T47D (cell line): Measurements from ENCODE around the gene DEFB132.

Source experiments
- DNase-seq, 2 experiments: peaks; one replicate each; pipeline versions ENCODE4 v3.0.0 to v3.0.0-alpha.2; 2011 to 2012; ENCODE audit warnings: low read depth in 1 of 2, low spot score in 1 of 2
- JUND ChIP-seq: IDR thresholded peaks from 2 replicates; pipeline ENCODE4 v1.6.1; 2012; ENCODE audit warnings: low read depth
- in situ Hi-C: cut with HindIII; loops from 2 replicates; pipeline ENCODE4 v1.10.0; 2016; ENCODE audit warnings: low sequenced_read_pairs, low pct_unique_long_range_greater_than_20kb

Gene DEFB132

GRCh38 chr20:290084-290831, 32.7 kb downstream of the DEFB132 start, which contains the start of gene C20orf96:
TSS of gene C20orf96 (minus strand) at chr20:290750. CDS start at chr20:290610, 140 bp downstream.
- no peak for TF ChIP-seq JUND
- in situ Hi-C loops, result no loop called here
- peak; percentile 86 to 97 for DNase-seq

- TF ChIP-seq JUND, result no peak
- in situ Hi-C loops, result no loop called here
- DNase-seq, result no peak
Observed at GRCh38 chr20:294602-295001, 37.1 kb downstream of the DEFB132 start.

- no peak for TF ChIP-seq JUND
- in situ Hi-C loops, result no loop called here
- no peak for DNase-seq
Observed at GRCh38 chr20:295804-296203, 38.3 kb downstream of the DEFB132 start.

- in situ Hi-C loops, result no loop called here
- DNase-seq, result peak; percentile 82 to 96
- no peak; the same call in 1 of the 2 replicates for TF ChIP-seq JUND
Observed at GRCh38 chr20:297098-297924, 39.8 kb downstream of the DEFB132 start, which contains the start of gene ZCCHC3. TSS of gene ZCCHC3 (plus strand) at chr20:297570. CDS start at chr20:297587, 17 bp downstream.

GRCh38 chr20:297925-298775, 40.6 kb downstream of the DEFB132 start:
- DNase-seq, result peak; percentile 58 to 78
- no peak for TF ChIP-seq JUND
- in situ Hi-C loops, result no loop called here

GRCh38 chr20:298776-299391, 41.4 kb downstream of the DEFB132 start:
- no peak for DNase-seq
- in situ Hi-C loops, result no loop called here
- TF ChIP-seq JUND, result no peak

- TF ChIP-seq JUND, result no peak
- in situ Hi-C loops, result no loop called here
- no peak for DNase-seq
Observed at GRCh38 chr20:300345-300990, 42.9 kb downstream of the DEFB132 start.

- TF ChIP-seq JUND, result no peak
- no peak for DNase-seq
- in situ Hi-C loops, result no loop called here
Observed at GRCh38 chr20:301886-302848, 44.6 kb downstream of the DEFB132 start.

- in situ Hi-C loops, result no loop called here
- TF ChIP-seq JUND, result no peak
- DNase-seq, result no peak
Observed at GRCh38 chr20:305745-306144, 48.2 kb downstream of the DEFB132 start.

GRCh38 chr20:308427-309038, 51.0 kb downstream of the DEFB132 start:
- in situ Hi-C loops, result no loop called here
- DNase-seq, result no peak
- no peak for TF ChIP-seq JUND
